GM18526 (cell line): ENCODE results near the gene DISP1.

Experiments used
- POLR2A ChIP-seq: IDR thresholded peaks from 3 replicates; pipeline ENCODE4 v1.6.1; 2011; ENCODE audit not compliant: insufficient read length; ENCODE audit errors: extremely low read depth

The DISP1 gene

DNA sequence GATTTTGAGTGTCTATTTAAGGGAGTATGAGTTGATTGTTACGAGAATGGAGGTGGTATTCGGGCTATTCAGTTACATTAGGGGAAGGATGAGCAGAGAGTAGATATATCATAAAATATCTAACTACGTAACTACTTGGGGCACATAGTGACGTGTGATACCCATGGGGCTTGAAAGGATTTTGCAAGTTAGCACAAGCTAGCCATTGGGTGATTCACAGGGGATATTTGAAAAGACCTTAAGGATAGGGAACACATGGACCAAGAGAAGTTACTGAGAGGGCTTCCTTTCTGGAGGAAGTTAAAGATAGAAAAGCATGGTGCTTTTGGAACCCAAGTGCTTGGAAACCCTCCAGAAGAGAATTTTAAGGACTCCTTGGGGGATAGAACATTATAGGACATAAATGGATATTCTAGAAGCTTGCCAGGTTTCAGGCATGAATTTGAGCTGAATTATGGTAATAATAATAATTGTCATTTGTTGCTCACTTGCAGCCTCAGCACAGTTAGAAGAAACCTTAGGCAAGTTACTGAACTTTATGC is 5.4 kb downstream of the DISP1 start:
- no peak for TF ChIP-seq POLR2A

DNA sequence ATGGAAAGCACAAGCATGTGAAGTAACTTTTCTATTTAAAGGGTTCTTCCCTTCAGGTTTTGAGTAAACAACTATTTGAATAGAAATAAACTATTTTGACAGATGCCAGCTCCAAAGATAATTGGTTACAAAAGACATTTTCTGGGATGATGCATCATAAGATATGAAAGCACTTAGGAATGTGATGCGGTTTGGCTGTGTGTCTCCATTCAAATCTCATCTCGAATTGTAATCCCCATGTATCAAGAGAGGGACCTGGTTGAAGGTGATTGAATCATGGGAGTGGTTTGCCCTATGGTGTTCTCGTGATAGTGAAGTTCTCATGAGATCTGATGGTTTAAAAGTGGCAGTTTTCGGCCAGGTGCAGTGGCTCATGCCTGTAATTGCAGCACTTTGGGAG is 6.4 kb downstream of the DISP1 start:
- TF ChIP-seq POLR2A = no peak

DNA sequence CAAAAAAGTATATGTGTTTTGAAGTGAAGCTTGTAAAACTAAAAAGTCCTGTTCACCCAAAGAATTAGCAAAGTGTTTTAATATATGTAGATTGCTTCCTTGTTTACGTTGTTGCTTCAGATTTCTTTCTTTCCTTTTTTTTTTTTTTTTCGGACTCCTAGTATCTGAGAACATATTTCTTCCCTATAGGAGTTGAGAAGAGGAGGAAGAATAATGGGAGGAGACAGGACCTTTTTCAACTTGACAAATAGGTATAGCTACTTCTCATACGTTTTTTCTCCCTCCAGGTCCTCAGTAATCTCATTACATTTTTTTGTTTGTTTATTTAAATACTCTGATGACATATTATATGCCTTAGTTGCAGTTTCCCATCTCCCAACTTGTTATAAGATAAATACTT is 8.9 kb downstream of the DISP1 start:
- TF ChIP-seq POLR2A = no peak

- TF ChIP-seq POLR2A = no peak
Measured at GRCh38 chr1:222824641-222825040, 9.8 kb downstream of the DISP1 start.

DNA sequence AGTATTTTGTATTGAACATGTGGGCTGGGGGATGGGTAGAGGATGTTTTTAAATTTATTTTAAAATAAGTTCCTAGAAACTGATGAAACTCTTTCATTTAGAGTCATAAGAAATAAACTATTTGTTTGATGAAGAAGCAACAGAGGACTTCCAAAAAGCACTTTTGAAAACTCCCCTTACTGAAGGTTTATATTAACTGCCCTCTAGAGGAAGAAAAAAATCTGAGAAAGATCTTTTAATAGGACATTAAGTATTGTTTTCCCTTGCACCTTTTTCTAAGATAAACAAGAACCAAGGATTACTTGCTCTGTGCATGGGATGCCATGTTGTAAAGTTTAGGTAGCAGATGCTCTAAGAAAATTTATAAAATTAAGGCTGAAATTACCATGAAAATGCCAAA is 14.1 kb downstream of the DISP1 start:
- no peak for TF ChIP-seq POLR2A

GRCh38 chr1:222829868-222830267 is 15.0 kb downstream of the DISP1 start:
- no peak for TF ChIP-seq POLR2A

DNA sequence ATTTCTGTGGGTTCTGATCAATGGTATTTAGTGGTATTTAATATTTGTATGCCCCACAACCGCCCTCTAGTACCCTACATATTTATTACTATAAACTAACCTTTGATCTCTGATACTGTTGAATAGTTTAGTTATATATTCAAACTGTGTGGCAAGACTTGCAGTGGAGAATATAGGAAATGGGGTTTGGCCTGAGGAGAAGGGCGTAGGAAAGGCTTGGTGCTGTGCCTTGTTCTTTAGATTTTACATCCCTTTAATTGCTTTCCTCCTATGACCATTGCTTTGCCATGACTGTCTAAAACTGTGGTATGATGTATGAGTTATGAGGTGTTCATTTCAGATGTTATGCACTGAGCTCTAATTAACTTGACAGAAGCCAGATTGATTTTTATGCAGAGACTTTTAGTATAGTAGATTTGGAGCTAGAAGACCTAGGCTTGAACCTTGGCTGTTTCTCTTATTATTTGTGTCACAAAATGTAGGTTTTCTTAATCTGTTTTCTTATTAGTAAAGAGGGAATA is 18.6 kb downstream of the DISP1 start:
- TF ChIP-seq POLR2A = no peak

- no peak for TF ChIP-seq POLR2A
Measured at GRCh38 chr1:222843469-222844410, 28.9 kb downstream of the DISP1 start.

DNA sequence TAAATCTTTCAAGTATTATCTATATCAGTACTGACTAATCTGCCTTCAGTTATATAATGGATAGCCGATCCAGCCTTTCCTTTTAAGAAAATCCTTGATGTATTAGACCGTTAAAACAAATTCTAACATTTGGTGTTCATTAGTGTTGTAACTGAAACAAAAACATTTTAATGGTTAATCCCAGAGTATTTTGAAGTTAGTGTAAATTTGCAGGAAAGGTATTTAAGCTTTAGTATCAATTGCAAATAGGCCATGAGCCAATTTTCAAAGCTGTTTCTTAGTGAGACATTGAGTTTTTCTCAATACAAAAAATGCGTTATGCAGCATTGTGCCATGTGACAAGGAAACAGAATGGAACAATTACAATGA is 29.6 kb downstream of the DISP1 start:
- TF ChIP-seq POLR2A = no peak

DNA sequence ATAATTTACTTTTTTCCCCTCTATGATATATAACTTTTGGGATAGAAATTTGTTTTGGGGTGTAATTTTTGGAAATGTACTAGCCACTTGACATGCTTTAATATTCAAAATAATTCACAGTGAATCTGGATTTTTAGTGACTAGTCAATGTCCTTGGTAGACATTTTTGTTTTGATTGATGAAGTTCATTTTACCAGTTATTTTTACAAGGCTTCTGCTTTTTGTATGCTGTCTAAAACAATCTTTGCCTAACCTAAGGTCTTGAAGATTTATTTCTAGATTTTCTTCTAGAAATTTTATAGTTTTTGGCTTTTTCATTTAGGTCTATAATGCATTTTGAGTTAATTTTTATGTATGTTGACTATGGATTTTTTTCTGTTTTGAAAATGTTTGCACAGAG is 30.9 kb downstream of the DISP1 start:
- TF ChIP-seq POLR2A = no peak

- no peak for TF ChIP-seq POLR2A
Measured at GRCh38 chr1:222852326-222852725, 37.5 kb downstream of the DISP1 start.

GRCh38 chr1:222861062-222861461 is 46.2 kb downstream of the DISP1 start:
- no peak for TF ChIP-seq POLR2A
